Loucy (cell line): ENCODE data around the gene TEX35.

ENCODE experiments used
- CTCF ChIP-seq: fragments of 200-600 bp; sonication (generic); conservative IDR thresholded peaks from 2 replicates; pipeline ENCODE4 v1.5.1; 2014; ENCODE audit warnings: mild to moderate bottlenecking, antibody characterized with exemption, low read length
- EZH2phosphoT487 ChIP-seq: fragments of 200-600 bp; IDR thresholded peaks from 2 replicates; pipeline ENCODE4 v1.6.1; 2018; ENCODE audit warnings: antibody characterized with exemption, mild to moderate bottlenecking, moderate library complexity, borderline replicate concordance

- TF ChIP-seq CTCF (no peak), EZH2phosphoT487 (no peak)
Observed at GRCh38 chr1:178566187-178566586, 53.3 kb downstream of the TEX35 start.
